GM18858 (cell line): ENCODE results near the gene MAPK12.

Source experiments
- ATAC-seq: cut with Tn5 transposase; IDR thresholded peaks from one replicate; pipeline ENCODE4 v1.9.1; 2021; ENCODE audit not compliant: unreplicated experiment

MAPK12 gene

GRCh38 chr22:50236731-50237409 lies 24.6 kb downstream of the MAPK12 start:
- ATAC-seq = no peak

- ATAC-seq = no peak
Measured at GRCh38 chr22:50233223-50233622, 28.3 kb downstream of the MAPK12 start.

DNA sequence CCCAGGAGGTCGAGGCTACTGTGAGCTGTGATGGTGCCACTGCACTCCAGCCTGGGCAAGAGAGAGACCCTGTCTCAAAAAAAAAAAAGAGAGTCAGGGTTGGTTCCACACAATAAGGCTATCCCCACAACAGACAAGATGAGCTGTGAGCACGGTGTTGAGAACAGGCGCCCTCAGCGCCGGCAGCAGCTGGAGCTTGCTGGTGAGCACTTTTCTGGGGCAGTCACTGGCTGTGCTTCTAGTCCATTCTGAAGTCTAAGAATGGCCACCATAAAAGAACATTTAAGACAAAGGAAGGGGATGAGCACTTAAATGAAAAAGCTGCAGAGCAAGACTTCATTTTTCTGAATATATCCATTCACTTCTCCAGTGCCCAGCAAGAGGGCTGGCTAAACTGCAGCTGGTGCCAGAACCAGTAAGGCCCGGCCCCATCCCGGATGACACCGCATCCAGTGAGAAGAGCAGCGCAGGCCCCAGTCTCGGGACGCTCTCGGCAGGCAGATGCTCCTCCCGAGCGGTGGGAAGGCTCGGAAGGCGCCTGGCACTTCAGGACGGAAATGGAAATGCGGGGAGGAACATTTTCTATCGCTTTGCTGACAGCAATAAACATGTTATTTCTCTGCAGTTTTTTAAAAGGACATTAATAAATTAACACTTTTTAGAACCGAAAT lies 28.9 kb downstream of the MAPK12 start:
- no peak for ATAC-seq

DNA sequence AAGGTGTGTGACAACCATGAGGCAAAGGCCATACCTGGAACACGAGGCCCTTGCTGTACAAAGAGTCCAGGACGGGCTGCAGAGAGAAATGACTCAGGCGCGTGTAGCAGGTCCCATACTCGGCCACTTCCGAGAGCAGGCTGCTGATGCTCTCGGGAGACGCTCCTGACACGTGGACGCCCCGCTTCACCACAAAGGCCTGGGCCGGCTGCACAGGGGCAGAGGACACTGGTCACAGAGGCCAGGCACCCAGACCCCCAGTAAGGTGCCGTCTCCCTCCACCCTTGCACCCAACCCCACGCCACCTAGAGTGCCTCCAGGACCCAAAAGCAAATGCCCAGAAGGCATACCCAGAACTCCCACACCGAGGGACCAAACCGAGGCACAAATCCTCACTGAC lies 32.1 kb downstream of the MAPK12 start:
- no peak for ATAC-seq

GRCh38 chr22:50228366-50228765 lies 33.1 kb downstream of the MAPK12 start:
- ATAC-seq = no peak

GRCh38 chr22:50227579-50228215 lies 33.8 kb downstream of the MAPK12 start:
- ATAC-seq = no peak

DNA sequence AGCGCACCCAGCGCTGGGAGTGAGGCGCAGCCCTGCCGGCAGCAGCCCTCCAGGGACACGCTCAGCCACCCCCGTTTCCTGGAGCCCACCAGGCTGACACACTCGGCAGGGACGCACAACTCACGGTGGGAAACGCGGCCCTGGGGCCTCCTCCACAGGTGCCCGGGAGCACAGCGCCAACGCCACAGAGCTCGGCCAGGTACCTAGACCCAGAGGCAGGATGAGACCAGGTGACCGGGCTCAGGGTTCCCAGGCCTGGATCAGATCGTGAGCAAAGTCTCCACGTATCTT lies 34.7 kb downstream of the MAPK12 start:
- no peak for ATAC-seq

GRCh38 chr22:50226063-50226874 lies 35.2 kb downstream of the MAPK12 start:
- no peak for ATAC-seq

GRCh38 chr22:50225200-50225969 lies 36.1 kb downstream of the MAPK12 start:
- no peak for ATAC-seq

- ATAC-seq = no peak
Measured at GRCh38 chr22:50224071-50224470, 37.4 kb downstream of the MAPK12 start.

DNA sequence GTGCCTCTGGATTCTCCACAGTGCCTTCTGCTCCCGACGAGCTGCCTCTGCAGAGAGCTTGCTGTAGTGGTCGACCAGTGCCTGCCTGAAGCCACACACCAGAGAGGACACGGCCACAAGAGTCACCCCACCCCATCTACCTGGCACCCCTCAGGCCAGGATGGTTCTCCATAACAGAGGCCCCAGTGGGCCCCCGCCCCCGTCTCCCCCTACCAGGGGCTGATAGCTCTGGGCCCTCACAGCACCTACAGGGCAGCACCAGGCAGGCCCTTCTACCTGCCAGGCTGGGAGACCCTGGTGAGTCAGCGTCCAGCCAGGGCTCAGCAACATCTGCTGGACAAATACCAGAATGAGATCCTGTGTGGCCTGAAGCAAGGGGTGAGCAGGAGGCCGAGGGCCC lies 39.0 kb downstream of the MAPK12 start:
- ATAC-seq = no peak

- no peak for ATAC-seq
Measured at GRCh38 chr22:50221410-50222300, 39.8 kb downstream of the MAPK12 start.

- ATAC-seq = no peak
Measured at GRCh38 chr22:50220603-50221409, 40.7 kb downstream of the MAPK12 start.

- ATAC-seq = no peak
Measured at GRCh38 chr22:50219800-50220602, 41.5 kb downstream of the MAPK12 start.

- ATAC-seq = no peak
Measured at GRCh38 chr22:50218996-50219727, 42.3 kb downstream of the MAPK12 start.

DNA sequence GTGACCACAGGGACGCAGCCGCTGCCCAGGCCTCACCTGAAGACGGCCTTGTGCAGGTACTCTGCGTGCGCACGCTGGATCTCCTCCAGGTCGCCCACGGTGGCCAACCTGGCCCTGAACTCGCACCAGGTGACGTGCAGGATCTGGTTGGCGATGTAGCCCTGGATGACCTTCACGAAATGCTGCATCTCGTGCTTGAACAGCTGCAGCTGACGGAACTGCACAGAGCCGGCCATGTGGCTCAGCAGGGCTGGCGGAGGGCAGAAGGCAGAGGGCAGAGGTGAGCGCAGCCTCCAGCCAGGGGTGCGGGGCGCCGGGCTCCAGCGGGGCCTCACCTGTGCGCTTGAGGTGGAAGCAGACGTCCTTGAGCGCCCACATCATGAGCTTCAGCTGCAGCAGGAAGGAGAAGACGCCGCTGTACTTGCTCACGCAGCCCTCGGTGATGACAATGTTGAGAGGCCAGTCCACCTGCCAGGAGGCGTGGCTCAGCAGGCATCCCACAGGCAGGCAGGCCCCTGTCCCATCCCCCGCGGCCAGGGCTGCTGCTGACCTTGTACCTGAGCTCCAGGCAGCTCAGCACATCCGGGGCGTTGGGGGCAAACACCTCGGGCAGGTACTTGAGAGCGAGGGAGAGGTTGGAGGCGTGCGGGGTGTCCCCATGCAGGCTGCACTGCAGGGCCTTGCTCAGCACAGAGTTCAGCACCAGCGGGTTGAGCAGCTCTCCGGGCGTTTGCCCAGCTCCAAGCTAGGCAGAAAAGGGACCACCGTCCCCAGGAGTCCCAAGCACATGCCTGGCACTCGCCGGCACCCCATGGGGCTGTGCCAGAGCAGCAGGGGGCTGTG lies 43.1 kb downstream of the MAPK12 start:
- no peak for ATAC-seq
